HFFc6 (cell line): ENCODE results near the gene MED15. TPM values are rescaled to one million over a fixed set of nuclear protein-coding genes. Genes with fewer than 3 reads are reported as not detected.
A peak's percentile ranks its signal among the peaks of the same experiment; 100 is the strongest.

ENCODE experiments used
- DNase-seq: peaks from one replicate; pipeline ENCODE4 v3.0.0-alpha.2; 2018
- H3K27ac Mint-ChIP-seq: 2 replicates; pipeline ENCODE4 v1.8.0; 2020; ENCODE audit warnings: mild to moderate bottlenecking, mixed read lengths
- H3K27me3 Mint-ChIP-seq: 2 replicates; pipeline ENCODE4 v1.8.0; 2021; ENCODE audit warnings: mild to moderate bottlenecking, moderate library complexity, mixed read lengths; ENCODE audit not compliant: insufficient read depth
- H3K36me3 Mint-ChIP-seq: 2 replicates; pipeline ENCODE4 v1.8.0; 2021; ENCODE audit warnings: low read depth, mixed read lengths
- H3K4me1 Mint-ChIP-seq: 2 replicates; pipeline ENCODE4 v1.8.0; 2020; ENCODE audit warnings: low read depth, mixed read lengths
- H3K4me3 Mint-ChIP-seq: 2 replicates; pipeline ENCODE4 v1.8.0; 2020; ENCODE audit warnings: mild to moderate bottlenecking, moderate library complexity, mixed read lengths
- H3K9me3 Mint-ChIP-seq: 2 replicates; pipeline ENCODE4 v1.8.0; 2020; ENCODE audit warnings: mild to moderate bottlenecking, mixed read lengths
- CTCF ChIP-seq: fragments of 200-600 bp; sonication (generic); IDR thresholded peaks from 2 replicates; pipeline ENCODE4 v1.5.0; 2021; ENCODE audit warnings: antibody characterized with exemption, mild to moderate bottlenecking
- total RNA-seq, 6 experiments: library from RNA; stranded (reverse); fragmentation: NEBNext Ultra II Directional; extraction: Animal tissue kit (Norgen Biotek cat#: 25700); gene quantifications; 2 replicates in 1 of 6; 3 replicates in 5 of 6; pipeline ENCODE4 v1.2.3, GENCODE V29; 2021

MED15 gene
- total RNA-seq, 6 experiments from 2014 or later = 128 to 148 (median 136) TPM

DNA sequence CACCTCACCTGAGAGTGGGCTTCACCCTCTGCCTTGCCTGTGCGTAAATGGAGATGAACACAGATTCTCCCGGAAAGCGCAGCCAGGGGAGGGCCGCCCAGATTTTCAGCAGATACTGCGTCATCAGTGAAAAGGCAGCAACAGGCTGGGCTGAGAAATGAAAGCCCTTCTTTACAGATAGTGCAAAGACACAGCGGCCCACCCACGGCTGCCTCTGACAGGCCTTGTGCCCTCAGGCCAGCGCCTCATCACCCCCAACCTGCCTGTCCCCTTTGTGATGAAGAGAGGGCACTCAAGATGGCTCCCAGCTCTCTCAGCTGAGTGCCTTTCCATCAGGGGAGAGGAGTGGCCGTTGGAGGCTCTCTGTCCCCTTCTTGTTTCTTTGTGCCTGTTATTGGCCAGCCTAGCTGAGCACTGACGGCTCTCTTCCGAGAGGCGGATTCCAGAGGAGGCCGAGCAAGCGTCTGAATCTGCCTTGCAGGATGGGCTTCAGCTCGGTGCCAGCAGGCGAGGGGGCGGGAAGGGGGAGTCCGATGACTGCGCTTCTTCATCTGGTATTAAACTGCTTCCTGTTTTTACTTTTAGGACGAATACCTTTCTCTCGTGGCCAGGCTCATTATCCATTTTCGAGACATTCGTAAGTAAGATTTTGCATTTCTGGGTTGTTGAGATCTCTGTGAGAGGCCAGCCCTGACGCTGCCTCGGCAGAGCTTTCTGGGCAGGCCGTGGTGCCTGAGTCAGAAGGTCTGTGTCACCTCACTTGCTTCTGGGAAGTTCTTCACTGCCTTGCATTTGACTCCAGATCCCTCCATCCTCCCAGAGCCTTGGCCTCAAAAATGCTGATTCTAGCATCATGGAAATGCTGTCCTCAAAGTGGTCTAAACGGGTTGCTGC lies 43.7 kb downstream of the MED15 start:
- TF ChIP-seq CTCF = no peak
- H3K9me3 Mint-ChIP-seq = no peaks in the 10 kb centered on the region
- peaks cover 35% of the 10 kb centered on the region for H3K36me3 Mint-ChIP-seq
- H3K27me3 Mint-ChIP-seq = peaks cover 1% of the 10 kb centered on the region; the same call in 1 of the 2 replicates
- peak; percentile 78 for DNase-seq
- peaks cover 69% of the 10 kb centered on the region for H3K4me1 Mint-ChIP-seq
- peak overlapping the region; percentile 74 for H3K4me3 Mint-ChIP-seq
- peak overlapping the region; percentile 95 for H3K27ac Mint-ChIP-seq

- Mint-ChIP-seq H3K9me3 (no peaks in the 10 kb centered on the region), H3K36me3 (peaks cover 44% of the 10 kb centered on the region), H3K27ac (peak overlapping the region; percentile 95), H3K4me3 (peak overlapping the region; percentile 74), H3K4me1 (peaks cover 68% of the 10 kb centered on the region), H3K27me3 (no peaks in the 10 kb centered on the region; the same call in 1 of the 2 replicates)
- DNase-seq = no peak
- TF ChIP-seq CTCF = peak; percentile 62
These were observed 44.5 kb downstream of the MED15 start for GRCh38 chr22:20551805-20552442.

DNA sequence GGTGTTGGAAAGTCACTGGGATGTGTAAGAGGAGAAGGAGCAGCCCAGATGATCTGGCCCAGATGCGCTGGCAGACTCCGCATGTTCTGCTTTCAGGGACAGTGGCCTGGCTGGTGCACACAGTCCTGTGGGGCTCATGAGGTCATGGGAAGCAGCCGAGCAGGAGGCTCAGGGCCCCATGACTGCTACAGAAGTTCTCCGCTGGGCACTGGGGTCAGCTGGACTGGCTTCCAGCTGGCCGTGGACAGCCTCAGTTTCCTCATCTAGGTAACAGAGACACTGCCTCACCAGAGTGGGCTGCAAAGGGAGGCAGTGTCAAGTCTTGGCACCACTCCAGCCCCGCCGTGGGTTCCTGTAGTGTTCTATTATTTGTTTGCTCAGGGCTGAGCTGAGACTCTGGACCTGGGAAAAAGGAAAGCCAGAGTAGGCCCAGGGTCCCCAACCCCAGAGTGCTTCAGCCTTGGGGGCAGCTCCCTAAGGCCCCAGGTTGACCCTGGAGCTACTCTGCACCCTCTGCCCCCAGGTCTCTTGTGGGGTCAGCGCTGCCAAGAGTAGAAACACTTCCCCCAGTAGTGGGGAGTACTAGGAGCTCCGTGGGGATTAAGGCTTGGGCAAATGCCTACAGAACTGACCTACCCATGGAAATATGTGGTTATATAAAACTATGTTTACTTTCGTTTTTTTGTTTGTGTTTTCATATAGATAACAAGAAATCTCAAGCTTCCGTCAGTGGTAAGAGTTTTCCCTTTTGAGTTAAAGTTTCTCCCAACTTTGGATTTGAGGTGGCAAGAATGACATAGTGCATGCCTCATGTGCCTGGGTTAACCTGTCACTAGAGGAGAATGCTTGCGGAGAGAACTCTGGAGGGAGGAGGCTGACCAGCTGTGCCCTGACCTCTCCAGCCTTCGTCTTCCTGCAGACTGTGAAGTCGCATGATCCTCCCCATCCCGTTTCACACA lies 45.3 kb downstream of the MED15 start:
- Mint-ChIP-seq H3K27ac (peak overlapping the region; percentile 95), H3K27me3 (peaks cover 3% of the 10 kb centered on the region), H3K4me1 (peaks cover 75% of the 10 kb centered on the region), H3K4me3 (peak overlapping the region; percentile 74; the same call in 1 of the 2 replicates), H3K9me3 (no peaks in the 10 kb centered on the region), H3K36me3 (peaks cover 49% of the 10 kb centered on the region)
- no peak for TF ChIP-seq CTCF
- no peak for DNase-seq

GRCh38 chr22:20553947-20554741 lies 46.7 kb downstream of the MED15 start:
- Mint-ChIP-seq H3K27me3 (peaks cover 3% of the 10 kb centered on the region), H3K4me1 (peaks cover 70% of the 10 kb centered on the region), H3K9me3 (no peaks in the 10 kb centered on the region), H3K4me3 (no peak overlapping the region), H3K27ac (peak overlapping the region; percentile 31; the same call in 1 of the 2 replicates), H3K36me3 (peaks cover 50% of the 10 kb centered on the region)
- TF ChIP-seq CTCF = no peak
- no peak for DNase-seq
